CD4-positive, alpha-beta T cell treated with Interleukin-6 for 4 hours (primary cell): ENCODE measurements around the gene RENBP.
A peak's percentile ranks its signal among the peaks of the same experiment; 100 is the strongest.

ENCODE experiments used
- DNase-seq: peaks from one replicate; pipeline ENCODE4 v3.0.0-alpha.2; 2020; ENCODE audit warnings: mixed read lengths

RENBP gene

DNA sequence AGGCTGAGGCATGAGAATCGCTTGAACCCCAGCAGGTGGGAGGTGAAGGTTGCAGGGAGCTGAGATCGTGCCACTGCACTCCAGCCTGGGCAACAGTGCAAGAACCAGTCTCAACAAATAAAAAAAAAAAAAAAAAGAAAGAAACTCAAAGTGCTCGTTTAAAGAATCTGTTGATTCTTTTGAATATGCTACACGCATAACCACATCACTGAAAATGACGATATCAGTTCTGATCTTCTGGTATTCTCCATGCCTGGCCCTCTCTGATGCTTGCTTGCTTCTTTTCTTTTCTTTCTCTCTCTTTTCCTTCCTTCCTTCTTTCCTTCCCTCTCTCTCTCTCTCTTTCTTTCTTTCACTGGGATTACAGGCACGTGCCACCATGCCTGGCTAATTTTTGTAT, 32.6 kb downstream of the RENBP start:
- DNase-seq, result no peak

DNA sequence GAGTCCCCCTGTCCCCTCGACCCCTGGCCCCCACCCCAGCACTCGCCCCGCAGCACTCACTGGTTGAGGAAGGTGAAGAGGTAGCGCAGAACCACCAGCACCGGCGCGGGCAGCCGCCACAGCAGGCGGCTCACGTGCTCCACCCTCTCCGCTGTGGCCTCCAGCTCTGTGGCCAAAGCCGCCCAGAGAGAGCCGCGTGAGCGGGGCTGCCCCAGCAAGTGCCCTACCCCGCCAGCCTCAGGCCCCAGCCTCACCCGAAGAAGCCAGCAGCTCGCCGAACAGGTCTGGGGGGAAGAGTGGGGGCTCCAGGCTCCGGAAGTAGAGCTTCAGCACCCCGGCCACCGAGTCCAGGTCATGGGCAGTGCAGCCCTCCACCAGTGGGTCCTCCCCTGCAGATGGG, 34.0 kb downstream of the RENBP start:
- DNase-seq, result no peak

DNA sequence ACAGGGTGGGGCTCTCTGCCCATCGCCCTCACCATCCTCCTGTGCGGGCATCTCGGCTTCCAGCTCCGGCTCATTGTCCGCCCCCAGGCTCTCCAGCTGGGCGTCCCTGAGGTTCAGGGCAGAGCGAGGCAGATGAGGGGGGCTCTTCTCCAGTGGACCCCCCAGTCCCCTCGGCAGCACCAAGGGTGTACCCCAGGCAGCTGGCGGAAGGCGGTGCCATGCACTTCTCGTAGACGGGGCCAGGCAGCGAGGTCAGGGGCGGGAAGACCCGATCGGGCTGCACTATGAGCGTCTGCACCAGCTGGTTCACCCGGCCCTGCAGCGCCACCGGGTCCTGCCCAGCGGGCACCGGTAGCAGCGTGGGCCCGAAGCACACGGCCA, 34.5 kb downstream of the RENBP start:
- no peak for DNase-seq

DNA sequence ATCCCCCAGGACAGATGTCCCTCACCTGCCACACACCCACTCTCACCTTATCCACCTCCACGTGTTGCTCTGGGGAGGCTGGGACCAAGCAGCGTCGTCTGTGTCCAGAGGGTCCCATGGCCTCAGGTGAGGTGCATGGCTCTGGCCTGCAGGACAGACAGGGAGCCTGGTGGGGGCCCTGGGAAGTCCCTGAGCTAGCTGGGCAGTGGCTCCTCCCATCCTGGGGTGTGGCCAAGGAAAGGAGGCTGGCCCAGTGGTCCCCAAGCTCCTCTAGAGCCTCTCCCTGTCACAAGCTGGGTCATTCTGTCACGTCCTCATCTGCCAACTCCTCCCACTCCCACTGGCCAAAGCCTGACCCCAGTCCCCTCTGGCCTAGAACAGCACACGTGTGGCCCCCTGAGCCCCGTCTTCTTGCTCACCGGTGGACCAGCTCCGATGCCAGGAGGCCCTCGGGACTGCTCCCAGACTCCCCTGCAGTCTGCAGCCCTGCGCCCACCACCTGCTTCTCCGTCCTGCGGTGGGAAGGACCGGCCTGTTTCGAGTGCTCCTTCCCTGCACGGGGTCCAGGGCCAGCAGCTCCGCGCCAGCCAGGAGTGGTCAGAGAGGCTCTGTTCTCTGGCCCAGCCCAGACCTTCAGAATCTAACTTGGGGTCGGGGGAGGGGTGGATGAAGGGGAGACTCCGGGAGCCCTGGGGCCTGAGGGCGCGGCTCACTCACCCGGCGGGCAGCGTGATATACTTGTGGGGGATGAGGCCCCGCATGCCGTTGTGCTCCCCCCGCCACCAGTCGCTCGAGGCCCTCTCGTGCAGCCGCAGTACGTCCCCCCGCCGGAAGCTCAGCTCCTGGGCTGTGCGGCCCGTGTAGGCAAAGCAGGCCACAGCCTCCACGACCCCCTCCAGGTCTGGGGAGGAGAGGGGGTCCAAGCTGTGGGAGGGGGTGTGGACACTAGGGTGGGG, 35.1 kb downstream of the RENBP start:
- DNase-seq, result no peak

DNA sequence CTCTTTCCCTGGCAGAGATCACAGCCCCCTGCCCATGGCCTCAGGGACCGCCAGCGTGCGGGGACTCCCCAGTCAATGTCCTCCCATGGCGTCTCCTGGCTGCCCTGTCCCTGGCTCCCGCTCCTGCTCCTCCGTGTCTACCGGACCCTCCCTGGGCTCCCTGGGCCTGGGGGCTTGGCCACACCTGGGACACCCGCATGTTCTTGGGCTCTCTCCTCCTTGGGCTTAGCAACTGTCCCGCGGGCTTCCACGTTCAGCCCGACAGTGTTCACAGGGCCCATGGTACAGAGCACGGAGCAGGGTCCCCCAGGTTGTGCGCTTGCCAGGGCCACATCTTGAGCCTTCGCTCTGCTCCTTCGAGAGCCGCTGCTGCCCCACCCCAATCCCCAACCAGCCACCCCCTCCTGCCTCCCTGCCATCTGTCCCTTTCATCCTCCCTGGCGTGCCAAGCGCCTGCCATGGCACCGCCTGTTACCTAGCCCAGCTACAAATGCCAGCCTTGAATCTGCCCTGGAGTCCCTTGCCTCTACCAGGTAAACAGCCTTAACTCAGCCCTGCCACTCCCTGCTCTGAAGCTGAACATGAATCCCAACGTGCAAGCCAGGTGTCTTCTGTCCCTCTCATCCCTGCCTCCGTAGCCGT, 36.1 kb downstream of the RENBP start:
- DNase-seq, result no peak

DNA sequence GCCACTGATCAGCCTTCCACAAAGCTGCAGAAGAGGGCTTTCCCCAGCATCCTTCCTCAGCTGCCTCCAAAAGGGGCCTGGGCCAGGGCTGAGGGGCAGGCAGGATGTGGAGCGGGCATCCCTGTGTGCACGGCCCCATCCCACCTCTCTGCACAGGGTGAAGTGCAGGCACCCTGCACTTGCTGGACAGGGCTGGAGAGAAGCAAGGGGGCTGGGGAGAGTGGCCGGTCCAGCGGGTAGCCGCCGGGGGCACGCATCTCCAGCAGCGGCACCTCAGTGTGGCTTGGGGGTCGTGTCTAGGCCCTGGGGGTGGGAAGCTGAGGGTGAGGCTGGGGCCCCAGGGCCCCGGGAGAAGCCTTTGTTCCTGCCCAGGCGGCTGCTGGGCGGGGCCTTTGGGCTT, 37.0 kb downstream of the RENBP start:
- no peak for DNase-seq

DNA sequence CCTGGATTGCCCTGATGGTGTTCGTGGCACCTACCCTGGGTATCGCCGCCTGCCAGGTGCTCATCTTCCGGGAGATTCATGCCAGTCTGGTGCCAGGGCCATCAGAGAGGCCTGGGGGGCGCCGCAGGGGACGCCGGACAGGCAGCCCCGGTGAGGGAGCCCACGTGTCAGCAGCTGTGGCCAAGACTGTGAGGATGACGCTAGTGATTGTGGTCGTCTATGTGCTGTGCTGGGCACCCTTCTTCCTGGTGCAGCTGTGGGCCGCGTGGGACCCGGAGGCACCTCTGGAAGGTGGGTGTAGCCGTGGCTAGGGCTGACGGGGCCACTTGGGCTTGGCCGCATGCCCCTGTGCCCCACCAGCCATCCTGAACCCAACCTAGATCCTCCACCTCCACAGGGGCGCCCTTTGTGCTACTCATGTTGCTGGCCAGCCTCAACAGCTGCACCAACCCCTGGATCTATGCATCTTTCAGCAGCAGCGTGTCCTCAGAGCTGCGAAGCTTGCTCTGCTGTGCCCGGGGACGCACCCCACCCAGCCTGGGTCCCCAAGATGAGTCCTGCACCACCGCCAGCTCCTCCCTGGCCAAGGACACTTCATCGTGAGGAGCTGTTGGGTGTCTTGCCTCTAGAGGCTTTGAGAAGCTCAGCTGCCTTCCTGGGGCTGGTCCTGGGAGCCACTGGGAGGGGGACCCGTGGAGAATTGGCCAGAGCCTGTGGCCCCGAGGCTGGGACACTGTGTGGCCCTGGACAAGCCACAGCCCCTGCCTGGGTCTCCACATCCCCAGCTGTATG, 38.1 kb downstream of the RENBP start:
- no peak for DNase-seq

DNA sequence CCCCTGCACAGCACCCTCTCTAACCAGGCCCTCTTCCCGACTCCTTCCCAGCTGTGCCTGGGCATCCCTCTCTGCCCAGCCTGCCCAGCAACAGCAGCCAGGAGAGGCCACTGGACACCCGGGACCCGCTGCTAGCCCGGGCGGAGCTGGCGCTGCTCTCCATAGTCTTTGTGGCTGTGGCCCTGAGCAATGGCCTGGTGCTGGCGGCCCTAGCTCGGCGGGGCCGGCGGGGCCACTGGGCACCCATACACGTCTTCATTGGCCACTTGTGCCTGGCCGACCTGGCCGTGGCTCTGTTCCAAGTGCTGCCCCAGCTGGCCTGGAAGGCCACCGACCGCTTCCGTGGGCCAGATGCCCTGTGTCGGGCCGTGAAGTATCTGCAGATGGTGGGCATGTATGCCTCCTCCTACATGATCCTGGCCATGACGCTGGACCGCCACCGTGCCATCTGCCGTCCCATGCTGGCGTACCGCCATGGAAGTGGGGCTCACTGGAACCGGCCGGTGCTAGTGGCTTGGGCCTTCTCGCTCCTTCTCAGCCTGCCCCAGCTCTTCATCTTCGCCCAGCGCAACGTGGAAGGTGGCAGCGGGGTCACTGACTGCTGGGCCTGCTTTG, 38.9 kb downstream of the RENBP start:
- DNase-seq, result no peak

DNA sequence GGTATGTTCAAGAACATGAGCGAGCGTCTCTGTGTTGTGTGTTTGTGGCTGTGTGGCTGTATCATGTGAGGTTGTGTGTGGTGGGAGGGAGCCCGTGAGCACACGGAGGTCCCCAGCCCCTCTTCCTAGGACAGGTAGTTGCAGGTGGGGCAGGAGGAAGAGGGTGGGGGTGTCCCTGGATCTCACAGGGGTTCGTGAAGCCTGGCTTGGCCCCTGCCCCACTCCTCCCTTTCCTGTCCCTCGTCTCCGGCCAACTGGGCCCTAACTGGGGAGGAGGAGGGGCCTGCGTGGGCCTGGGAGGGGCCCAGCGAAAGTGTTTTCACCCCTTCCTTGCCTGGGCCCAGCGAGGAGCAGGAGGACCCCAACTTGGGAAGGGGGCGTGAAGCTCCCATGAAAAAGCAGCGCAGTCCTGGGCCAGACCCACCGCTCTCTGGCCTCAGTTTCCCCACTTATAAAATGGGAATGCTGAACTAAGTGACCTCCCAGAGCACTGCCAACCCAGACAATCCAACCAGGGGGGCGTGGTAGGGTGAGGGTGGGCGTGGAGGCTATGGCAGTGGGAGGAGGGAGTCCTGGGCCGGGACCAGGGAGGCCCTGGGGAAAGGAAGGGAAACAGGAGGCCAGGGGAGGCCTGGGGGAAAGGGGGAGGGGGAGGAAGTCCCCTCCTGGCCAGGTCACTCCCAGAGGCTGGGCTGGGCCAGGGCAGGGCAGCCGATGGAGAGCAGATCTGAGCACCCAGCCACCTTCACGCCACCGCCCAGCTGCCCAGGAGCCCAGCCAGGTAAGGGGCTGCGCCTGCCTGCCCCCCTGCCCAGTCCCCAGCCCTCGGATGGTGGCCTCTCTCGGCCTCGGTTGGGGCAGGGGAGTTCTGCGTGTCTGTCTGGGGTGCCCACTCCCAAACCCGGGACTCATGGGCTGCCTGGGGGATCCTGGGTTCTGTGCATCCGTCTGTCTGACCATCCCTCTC, 40.2 kb downstream of the RENBP start, which contains the start of gene AVPR2:
Gene AVPR2, plus strand, starts transcription at position 683 of the 967 bp plus-strand sequence. CDS start 473 bp downstream, outside the sequence.
- no peak for DNase-seq

DNA sequence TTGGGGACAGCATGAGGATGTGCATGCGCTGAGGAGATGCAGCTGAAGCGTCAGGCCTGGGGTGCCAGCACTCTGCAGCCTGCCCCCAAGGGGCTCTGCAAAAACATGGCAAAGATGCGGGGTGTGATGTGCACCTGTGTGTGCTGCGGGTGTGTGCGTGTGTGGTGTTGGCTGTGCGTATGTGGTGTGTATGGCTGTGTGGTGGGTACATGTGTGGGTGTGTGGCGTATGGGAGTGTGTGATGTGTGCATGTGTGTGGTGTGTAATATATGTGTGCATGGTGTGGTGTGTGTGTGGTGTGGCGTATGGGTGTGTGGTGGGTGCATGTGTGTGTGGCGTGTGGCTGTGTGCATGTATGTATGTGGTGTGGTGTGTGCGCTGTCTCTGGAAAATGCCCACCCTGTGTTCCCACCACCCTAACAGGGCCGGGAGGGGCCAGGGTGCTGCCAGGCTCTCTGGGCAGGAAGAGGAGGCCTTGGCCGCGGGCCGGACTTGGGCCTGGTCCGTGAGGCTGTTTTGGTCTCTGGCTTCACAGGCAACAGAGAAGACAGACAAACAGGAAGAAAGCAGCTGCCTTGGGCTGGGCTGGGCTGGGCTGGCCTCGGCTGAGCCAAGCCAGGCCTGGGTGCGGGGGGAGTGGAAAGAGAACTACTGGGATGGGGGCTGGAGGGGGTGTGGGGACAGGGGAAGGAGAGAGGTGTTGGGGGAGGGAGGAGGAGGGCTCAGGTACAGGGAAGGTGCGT, 41.0 kb downstream of the RENBP start:
- no peak for DNase-seq

DNA sequence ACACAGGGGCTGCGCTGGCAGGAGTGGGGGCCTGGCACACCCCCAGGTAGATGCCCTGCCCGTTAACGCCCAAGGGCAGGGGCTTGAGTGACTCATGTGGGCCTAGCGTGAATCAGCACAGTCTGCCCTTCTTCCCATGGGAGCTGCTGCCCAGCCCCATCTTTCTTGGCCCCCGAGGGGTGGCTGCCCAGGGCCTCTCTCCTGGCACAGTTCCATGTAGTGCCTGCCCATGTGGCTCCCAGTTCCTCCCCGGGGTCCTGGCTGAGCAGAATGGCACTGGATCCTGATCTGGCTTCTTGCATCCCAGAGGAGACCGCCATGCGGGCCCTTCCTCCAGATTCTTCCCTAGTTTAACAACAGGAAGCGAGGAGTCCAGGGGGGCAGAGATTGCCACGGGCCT, 42.1 kb downstream of the RENBP start:
- no peak for DNase-seq

DNA sequence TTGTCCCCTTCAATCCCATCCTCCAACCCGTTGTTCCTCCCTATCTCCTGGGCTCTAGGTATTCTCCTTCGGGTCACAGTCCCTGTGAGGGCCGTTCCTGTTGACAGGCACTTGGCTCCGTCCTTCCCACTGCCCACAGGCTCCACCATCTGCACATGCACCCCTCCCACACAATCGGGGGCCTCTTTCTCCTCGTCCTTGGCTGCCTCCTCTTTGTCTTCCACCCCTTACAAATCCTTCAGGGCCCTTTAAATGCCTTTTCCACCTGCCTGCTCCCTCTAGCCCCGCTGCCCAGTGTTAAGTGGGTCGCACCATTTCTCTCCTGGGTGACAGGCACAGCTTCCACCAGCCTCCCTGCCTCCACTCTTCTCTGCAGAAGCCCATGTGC, 42.7 kb downstream of the RENBP start:
- DNase-seq, result no peak

DNA sequence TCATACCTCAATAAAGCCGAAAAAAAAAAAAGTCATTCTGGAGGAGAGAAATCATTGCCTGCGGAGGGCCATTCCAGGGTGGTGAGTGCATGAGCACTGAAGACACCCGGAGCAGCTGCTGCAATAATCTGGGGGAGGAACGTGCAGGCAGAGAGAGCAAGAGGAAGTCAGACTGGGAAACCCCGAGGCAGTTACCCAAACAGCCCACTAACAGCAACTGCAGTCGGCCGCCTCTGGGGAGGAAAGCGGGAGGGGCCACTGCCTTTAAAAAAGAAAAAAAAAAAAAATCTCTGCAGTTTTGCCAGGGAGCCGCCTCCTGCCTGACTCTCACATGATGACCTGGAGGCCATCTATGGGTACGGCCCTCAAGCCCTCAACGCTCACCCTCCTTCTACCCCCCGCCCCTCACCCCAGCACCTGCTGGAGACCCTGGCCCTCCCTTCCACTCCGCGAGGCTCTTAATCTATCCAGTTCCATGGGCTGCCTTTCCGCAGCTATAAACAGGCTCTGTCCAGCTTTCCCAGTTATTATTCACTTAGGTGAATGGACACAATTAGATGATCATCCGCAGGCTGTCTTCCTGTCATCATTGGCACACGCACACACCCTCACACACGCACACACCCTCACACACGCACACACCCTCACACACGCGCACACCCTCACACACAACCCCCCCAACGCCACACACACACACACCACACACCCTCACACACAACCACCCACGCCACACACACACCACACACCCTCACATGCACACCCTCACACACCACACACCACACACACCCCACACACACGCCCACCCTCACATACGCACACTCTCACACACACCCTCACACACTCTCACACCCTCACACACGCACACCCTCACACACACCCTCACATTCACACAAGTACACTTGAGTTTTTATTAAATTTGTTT, 43.4 kb downstream of the RENBP start:
- peak; percentile 69 for DNase-seq

DNA sequence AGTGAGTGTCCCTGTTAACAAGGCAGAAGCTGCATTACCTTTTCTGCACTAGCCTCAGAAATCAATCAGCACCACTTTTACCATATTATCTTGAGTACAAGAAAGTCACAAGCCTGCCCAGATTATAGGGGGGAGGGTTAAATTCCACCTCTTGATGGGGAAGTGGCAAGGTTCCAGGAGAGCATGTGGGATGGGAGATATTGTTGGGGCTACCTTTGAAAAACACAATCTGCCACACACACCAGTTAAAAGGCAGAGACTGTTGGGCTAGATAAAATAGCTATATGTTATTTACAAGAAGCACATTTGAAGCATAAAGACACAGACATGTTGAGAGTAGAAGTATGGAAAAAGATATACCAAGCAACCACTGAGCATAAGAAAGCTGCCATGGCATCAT, 46.5 kb downstream of the RENBP start:
- no peak for DNase-seq

DNA sequence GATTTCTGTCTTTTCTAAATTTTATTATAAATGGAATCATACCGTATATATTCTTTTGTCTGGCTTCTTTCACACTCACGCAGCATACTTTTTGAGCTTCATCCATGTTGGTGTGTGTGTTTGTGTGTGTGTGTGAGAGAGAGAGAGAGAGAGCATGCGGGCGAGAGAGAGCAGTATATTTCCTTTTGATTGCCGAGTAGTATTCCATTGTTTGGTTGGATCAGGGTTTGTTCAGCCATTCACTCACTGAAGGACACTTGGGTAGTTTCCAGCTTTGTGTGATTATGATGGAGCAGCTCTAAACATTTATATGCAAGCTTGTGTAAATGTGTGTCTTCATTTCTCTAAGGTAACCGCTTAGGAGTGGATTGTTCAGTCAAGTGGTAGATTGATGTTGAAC, 55.3 kb downstream of the RENBP start:
- DNase-seq, result no peak

DNA sequence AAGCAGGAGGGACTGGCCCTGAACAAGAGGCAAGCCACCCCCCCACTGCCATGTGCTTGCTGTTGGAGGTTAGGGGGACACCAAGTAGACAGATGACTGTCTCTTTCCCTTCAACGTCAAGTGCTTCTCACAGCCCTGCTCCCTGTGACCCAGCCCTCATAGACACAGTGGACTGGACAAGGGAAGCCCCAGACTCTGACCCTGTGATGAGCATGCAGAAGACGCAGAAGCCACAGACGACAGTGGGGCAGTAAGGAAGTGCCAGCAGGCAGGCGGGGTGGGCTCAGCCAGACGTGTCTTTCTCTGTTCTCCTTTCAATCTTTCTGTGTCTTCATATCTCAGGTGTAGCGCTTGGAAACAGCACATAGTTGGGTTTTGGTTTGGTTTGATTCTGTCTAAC, 56.1 kb downstream of the RENBP start:
- DNase-seq, result no peak

DNA sequence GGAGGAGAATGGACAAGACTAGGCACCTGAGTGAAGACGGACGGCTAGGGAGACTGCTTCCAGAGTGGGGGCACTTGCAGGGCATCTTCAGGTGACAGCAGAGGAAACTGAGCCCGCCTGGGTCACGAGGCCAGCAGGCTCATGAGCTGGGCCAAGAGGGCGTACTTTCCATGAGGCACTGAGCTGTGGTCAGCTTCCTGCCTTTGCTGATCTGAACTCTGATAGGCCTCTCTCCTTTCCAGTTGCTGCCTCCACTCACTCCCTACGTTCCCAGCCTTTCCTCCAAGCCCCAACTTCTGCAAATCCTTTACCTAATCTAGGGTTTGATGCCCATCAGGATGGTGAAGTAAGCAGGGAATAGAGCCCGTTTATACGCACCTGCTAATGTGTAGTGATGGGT, 57.1 kb downstream of the RENBP start:
- no peak for DNase-seq

DNA sequence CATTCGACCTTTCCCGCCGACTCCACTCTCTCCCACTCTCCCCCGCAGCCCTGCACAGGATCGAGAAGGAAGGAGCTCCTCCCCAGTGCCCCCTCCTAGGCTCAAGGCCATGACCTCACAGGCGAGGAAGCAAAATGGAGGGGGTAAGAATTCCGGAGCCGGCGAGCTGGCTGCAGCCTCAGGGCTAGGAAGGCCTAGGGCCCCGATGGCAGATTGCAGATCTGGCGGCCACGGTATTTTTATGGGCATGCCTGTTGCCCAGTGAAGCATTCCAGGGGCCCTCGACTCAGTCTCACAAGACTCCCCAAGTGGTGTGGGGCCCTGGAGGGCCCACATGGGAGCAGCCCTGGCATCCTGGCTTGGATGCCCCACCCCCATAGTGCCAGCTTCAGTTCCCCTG, 57.5 kb downstream of the RENBP start:
- DNase-seq, result no peak

DNA sequence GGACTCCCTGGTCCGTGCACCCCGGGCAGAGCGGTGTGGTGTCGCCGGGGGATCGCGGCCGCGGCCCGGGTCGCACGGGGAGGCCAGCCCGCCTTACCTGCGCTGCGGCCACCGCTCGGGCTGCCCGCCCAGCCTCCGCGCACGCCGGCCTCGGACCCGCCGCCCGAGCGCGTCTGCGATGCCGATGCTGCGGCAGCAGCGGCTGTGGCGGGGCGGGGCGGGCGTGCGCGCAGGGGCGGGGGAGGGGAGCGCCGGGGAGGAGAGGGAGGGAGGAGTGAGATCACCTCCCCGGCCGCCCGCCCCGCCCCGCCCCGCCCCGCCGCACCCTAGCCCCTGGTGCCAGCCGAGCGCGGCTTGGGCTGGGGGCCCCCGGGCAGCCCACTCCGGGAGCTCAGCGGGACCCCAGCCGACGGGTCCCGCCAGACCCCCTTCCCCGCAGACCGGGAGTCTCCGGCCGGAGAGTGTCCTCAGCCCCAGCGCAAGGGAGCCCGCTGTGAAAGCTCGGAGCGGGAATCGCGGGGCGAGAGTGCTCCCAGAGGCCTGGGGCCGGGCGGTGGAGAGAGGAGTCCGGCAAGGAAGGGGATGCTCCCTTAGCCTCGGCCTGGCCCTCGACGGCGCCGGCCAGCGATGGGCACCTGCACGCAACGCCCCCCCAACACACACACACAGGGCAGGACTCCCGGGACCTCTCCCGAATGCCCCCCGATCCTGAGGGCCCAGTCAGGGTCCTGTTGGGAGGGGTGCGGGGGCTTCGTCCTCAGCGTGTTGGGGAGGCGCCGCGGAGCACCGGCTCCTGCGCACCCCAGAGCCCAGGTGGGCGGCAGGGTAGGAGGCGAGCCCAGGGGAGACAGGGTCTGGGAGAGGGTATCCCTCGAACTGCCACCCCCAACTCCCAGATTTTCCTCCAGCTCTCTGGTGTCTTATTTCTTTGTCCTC, 58.2 kb downstream of the RENBP start, which contains the start of gene L1CAM:
Gene L1CAM, minus strand, starts transcription at position 206 of the 936 bp plus-strand sequence. CDS start 10,337 bp downstream, outside the sequence.
- DNase-seq, result peak; percentile 68
